Loucy (cell line): ENCODE measurements around the gene POLR2B.

Experiments
- CTCF ChIP-seq: fragments of 200-600 bp; sonication (generic); conservative IDR thresholded peaks from 2 replicates; pipeline ENCODE4 v1.5.1; 2014; ENCODE audit warnings: mild to moderate bottlenecking, antibody characterized with exemption, low read length
- EZH2phosphoT487 ChIP-seq: fragments of 200-600 bp; IDR thresholded peaks from 2 replicates; pipeline ENCODE4 v1.6.1; 2018; ENCODE audit warnings: antibody characterized with exemption, mild to moderate bottlenecking, moderate library complexity, borderline replicate concordance

- TF ChIP-seq CTCF (no peak), EZH2phosphoT487 (no peak)
These were observed 7.5 kb downstream of the POLR2B start for GRCh38 chr4:56986192-56986591.
